Cerebellar nuclear complex (tissue), 1 donor: ENCODE results near the gene GZMH.
"Not testable (repeated sequence)": the region's sequence is repeated elsewhere in the genome, so short reads cannot be mapped to it uniquely, and the experiment has no call there.

ENCODE experiments used
- DNase-seq, 2 experiments: peaks; one replicate each; lab custom pipeline; 2025; lab: John Stamatoyannopoulos, UW

Gene GZMH

DNA sequence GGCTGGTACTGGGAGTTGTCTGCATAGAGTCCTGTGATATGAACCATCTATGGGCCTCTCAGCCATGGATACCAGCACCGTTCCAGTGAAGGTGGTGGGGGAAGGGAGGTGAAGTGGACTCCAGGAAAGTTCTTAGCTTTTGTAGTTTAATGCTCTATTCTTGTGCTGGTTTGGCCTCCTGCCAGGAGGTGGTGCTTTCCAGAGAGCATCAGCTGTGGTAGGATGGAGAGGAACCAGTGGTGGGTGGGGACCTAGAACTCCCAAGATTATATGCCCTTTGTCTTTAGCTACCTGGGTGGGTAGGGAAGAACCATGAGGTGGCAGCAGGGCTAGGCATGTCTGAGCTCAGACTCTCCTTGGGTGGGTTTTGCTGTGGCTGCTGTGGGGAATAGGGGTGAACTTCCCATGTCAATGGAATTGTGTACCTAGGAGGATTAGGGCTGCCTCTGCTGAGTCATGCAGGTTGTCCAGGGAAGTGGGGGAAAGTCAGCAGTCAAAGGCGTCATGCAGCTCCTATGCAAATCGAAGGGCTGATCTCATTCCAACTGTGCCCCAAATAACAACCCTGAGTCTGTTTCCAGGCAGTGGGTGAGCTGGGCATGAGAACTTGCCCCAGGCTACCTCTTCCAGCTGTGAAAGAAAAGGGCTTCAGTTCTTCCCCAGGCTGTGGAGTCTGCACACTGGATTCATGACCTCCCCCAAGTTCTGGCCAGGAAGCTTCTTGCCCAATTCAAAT, 14.2 kb downstream of the GZMH start:
- no peak for DNase-seq

DNA sequence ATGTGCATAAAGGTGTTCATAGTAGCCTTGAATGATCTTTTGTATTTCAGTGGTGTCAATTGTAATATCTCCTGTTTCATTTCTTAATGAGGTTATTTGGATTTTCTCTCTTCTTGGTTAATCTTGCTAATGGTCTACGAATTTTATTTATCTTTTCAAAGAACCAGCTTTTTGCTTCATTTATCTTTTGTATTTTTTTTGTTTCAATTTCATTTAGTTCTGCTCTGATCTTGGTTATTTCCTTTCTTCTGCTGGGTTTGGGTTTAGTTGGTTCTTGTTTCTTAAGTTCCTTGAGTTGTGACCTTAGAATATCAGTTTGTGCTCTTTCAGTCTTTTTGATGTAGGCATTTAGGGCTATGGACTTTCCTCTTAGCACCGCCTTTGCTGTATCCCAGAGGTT, 18.5 kb downstream of the GZMH start:
- DNase-seq: not testable (repeated sequence)

DNA sequence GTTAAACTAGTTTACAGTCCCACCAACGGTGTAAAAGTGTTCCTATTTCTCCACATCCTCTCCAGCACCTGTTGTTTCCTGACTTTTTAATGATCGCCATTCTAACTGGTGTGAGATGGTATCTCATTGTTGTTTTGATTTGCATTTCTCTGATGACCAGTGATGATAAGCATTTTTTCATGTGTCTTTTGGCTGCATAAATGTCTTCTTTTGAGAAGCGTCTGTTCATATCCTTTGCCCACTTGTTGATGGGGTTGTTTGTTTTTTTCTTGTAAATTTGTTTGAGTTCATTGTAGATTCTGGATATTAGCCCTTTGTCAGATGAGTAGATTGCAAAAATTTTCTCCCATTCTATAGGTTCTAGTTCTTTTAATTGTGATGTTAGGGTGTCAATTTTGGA, 25.1 kb downstream of the GZMH start:
- DNase-seq: not testable (repeated sequence)

DNA sequence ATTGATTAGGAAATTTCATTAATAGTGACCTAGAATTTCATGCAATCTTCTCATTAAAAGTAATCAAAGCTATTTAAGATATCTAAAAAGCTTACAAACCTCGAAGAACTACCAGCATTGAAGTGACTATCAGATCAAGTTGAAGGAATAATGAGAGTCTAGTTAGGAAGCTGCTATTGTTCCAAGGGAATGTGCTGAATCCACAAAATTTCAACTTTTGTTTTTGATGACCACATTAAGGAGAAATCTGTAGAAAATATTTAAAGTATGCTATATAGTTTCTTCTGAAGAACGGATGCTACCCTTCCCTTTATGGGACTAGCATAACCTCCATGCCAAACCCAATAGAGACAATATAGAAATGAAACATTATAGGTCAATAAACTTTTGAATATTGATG, 30.9 kb downstream of the GZMH start:
- no peak for DNase-seq

DNA sequence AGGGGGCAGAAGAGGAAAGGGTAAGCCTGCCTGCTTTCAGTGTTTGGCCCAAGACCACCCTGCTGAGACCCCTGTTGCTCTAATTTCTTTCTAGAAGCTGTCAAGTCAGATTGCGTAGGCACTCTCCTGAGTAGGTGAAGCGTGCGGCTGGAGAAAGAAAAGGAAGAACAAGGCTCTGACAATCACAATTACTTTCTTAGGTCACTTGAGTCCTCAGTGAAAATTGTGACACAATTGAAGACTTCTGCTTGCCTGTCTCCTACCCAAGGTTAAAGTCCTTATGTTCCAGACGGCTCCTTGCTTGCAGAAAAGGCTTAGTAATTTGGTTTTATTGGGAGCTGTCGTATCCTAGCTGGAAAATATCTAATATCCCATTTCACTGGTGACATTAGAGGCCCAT, 32.7 kb downstream of the GZMH start:
- DNase-seq: no peak

DNA sequence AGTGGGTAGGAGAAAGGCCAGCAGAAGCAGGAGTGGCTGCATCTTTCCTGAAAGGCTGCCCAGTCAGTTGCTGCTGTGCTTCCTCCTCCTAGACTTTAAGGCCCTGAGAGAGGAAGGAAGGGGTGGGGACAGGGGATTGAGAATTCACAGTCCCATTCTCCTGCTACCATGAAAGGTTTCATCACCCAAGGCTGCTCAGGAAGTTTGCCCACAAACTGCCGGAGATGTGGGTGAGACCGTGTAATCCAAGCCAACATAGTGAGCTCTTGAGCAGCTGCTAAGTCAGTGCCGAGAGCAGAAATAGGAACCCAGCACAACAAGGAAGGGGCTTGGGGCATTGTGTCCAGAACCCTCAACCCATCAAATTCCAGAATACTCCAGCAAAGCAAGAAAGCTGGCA, 33.3 kb downstream of the GZMH start, which contains the start of gene CTSG:
Gene CTSG, minus strand, starts transcription at position 69 of the 400 bp plus-strand sequence. Its CDS starts 27 bp downstream, at position 42.
- no peak for DNase-seq

DNA sequence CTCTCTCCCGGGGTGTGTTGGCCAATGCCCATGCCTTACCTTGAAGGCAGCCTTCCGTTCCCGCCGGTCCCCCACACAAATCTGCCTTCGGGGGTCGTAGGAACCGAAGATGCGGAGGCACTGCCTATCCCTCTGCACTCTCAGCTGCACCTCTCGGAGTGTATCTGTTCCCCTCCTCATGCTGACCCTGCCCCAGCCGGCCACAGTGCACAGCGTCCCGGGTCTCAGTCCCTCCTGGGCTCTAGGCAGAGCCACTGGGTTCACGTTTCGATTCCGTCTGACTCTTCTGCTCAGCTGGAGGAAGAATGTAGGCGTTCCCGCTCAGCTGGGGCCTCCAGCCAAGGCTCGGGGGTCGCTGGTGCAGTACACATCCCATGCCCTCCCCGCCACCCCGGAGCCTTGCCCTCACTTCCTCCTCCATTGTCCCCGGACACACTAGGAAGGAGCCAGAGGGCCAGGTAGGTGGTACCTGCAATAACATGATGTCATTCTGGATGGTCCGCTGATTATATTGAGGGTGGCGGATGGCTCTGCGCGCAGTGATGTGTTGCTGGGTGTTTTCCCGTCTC, 35.2 kb downstream of the GZMH start:
- DNase-seq: no peak

DNA sequence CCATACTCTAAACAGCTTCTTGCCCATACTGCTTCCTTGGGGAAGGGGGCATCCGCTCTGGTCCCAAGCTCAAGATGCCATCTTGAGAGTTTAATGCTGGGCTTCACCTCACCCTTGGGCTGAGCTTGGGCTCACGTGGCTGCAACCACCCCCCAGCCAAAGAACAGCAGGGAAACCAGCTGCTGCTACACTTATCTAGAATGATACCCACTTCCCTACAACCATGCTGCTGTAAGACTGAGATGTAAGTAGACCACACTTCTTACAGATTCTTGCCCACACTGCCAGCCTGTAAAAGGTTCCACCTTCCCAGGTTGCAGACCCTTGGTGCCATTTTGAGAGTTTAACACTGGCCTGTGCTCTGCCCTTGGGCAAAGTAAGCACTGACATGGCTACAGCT, 43.2 kb downstream of the GZMH start:
- DNase-seq: no peak

DNA sequence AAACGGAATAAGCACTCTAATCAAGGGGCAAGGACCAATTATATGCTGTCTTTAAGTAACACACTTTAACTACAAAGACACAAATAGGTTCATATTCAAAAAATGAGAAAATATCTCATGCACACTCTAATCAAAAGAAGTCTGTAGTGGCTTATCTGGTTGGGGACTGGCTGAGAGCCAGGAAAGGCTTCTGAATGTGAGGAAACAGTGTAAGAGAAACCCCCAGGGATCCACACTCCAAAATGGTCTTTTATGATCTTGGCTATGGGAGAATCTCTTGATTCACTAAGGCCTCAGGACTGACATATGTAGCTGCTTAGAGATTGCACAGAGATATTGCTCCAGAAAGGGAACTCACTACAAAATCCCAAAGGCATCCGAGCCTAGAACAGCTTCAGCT, 43.7 kb downstream of the GZMH start:
- no peak for DNase-seq

DNA sequence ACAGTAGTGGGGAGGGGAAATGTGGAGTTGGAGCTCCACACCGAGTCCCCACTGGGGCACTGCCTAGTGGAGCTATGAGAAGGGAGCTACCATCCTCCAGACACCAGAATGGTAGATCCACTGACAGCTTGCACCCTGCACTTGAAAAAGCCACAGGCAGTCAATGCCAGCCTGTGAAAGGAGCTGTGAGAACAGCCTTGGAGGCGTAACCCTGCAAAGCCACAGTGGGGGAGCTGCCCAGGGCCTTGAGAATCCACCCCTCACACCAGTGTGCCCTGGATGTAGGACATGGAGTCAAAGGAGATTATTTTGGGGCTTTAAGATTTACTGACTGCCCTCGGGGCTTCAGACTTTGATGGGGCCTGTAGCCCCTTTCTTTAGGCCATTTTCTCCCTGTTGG, 46.0 kb downstream of the GZMH start:
- DNase-seq: no peak

DNA sequence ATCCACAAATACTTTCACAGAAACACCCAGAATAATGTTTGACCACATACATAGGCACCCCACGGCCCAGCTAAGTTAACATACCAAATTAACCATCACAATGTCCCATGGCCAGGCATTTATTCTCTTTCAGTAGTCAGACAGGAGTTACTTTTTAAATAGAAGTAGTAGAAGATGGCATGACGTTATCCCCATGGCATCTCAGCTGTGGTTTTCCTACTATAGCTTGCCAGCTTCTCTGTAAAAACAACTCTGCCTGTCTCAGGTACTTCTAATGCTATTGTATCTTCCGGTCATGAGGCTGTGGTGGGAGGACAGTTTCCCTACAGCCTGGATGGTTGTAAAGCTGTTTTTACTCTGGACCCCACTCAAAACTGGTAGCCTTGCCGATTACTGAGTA, 52.7 kb downstream of the GZMH start:
- no peak for DNase-seq
